HG03135 (cell line): ENCODE measurements around the gene C16orf74.

Source experiments
- ATAC-seq: cut with Tn5 transposase; IDR thresholded peaks from one replicate; pipeline ENCODE4 v1.9.1; 2021; ENCODE audit warnings: mild to moderate bottlenecking, moderate library complexity; ENCODE audit not compliant: unreplicated experiment

Gene C16orf74

DNA sequence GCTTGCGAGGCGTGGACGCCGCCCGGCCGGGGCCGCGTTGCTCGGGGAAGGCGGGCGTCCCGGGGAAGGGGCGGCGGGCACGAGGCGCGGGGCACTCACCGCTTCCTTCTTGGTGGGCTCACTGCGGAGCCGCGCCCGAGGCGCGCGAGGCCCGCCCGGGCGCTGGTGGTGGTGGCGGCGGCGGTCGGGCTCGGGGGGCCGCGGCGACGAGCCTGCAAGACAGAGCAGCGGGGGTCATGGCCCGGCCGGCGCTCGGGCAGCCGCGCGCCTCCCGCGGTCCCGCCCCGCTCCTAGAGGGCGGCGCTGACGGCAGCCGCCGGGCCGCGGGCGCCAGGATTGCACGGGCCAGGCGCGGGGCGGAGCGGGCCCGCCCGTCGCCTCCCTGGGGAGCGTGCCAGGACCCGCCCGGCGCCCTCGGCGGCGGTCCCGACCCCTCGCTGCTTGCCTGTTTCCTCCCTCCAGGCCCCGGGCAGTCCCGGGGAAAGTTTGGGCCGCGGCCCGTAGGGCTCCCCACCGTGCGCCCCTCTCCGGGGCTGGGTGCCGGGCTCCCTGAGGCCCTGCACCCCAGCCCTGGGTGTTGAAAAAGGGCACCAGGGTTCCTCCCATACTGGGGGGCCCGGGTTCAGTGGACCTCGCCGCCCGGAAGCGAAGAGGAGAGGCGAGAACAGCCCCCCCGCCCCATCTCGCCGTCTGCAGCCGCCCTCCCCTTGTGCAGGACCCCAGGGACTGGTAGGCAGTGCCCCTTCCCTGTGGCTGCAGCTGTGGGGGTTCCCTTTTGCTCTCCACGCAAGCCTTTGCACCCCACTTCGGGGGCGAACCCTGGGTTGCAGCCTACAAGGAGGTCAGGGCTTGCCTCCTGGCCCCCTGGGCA, at the start of gene C16orf74:
TSS of gene C16orf74 (minus strand) at position 270 of the 871 bp plus-strand sequence. CDS start 15,879 bp downstream, outside the sequence.
- peak; percentile 45 for ATAC-seq

DNA sequence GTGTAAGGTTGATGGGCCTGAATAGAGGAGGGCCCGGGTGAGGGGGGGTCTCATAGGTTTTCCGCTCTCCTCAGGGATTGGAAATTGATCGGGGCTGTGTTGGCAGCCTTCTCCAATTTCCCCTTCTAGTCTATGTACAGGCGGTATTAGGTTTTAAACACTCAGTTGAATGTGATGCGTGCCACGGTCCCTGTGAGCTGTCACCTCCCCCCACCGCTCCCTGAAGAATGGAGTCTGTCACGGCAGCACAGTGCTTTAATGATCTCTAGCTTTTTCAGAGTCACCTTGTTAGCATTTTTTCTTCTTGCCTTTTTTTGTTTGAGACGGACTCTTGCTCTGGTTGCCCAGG, 49.4 kb upstream of the C16orf74 start:
- no peak for ATAC-seq

DNA sequence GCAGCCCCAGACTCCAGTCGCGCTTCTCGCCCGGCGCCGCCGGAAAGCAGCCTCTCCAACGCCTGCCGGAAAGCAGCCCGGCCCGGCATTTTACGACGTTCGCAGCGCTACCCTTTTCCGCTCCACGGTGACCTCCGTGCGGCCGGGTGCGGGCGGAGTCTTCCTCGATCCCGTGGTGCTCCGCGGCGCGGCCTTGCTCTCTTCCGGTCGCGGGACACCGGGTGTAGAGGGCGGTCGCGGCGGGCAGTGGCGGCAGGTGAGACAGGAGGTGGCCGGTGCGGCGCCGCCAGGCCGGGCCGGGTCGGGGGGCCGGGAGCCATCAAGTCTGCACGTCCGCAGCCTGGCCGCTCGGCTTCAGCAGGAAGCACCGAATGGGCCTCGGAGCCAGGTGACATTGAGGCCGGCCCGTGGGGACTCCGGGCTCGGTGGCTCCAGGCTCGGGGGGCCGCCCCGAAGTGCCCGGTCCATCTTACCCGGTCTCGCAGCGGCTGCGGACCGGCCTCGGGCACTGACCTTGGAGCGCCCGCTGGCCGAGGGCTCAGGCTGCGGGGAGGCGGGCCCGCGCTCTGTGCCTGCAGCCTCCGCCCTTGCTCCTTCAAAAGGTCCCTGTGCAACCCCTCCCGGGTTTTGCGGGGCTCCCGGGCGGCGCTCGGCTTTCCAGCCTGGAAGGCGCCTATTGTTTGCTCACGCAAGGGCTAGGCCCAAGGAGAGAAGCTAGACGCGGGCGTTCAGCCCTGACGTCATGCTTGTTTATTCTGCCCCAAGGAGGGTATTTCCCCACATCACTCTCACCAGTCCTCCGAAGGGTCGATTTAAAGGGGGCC, 48.8 kb upstream of the C16orf74 start, which contains the start of the genes COX4I1 and EMC8:
TSS of gene COX4I1 (plus strand) at position 199 of the 824 bp plus-strand sequence. CDS start 1,511 bp downstream, outside the sequence.
TSS of gene EMC8 (minus strand) at position 48 of the 824 bp plus-strand sequence. CDS start 249 bp downstream, outside the sequence.
- peak; percentile 78 for ATAC-seq

DNA sequence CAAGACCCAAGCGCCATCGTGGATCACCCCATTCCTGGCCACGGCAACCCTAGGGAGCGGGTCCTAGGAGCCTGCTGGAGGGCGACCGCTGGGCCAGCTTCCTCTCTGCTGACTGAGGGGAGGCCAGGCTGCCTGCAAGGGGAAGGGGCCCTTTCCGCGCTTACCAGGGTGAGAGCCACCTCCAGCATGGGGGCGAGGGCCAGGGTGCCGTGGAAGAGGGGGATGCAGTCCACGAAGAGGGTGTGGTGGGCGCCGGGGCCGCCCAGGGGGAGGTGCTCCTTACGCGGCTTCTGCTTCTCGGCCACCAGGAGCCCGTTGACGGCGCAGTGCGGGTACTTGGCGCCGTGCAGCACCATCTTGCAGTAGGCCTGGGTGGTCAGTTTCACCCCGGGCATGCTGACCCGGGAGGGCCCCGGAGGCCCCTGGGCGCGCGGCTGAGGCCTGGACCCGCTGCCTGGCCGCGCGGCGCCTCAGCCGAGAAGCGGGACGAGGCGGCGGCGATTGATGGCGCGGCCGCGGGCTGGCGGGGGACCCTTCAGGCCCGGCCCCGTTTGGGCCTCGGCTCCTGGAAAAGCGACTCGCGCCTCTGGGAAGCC, 48.1 kb upstream of the C16orf74 start:
- ATAC-seq: peak; percentile 32

DNA sequence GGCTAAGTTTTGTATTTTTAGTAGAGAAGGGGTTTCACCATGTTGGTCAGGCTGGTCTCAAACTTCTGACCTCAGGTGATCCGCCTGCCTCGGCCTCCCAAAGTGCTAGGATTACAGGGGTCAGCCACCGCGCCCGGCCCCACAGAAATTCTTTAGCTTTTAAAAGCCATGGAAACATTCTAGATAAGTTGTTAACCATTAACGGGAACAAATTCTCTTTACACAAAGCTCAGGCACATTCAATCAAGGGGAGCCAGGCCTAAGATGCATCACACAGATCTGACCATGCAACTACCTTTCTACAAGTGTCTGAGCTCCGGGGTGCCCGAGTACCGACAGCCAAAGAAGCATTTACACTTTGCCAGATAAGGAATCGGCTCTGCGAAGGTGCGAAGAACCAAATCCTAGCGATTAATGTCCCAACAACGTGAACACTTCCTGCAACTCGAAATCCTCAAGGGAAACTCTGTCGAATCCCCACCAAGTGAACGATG, 47.4 kb upstream of the C16orf74 start:
- ATAC-seq: no peak

DNA sequence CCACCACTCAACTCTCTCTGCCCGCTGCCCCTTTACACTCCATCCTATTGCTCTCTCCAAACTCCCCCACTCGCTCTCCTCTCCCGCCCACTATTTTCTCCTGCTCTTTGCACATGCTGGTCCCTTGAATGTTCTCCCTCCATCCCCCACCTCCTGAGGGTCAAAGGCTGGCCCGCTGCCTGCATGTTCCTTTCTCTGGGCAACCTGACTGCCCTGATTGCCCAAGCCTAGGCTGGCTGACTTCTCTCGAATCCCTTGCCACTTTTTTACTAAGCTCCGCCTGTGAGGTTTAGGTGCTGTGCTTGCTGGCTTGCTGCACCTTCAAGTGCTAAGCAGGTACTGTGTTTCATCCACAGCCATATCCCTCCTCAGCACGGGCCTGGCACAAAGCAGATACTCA, 45.7 kb upstream of the C16orf74 start:
- no peak for ATAC-seq

DNA sequence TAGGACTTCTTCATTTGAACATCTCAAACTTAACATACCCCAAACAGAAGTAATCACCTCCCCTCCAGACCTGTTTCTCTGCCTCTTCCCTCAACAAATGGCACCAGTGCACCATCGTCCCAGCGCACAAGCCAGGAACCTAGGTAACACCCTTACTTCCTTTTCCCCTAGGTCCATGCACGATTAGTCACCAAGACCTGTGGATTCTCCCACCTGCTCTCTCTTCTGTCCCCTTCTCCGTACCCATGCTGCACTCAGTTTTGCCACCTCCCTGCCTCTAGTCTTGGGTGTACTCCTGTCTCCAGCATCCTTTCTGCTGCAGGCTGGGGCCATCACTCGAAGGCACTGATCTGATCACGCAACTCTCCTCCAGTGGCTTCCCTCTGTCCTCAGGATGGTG, 45.3 kb upstream of the C16orf74 start:
- no peak for ATAC-seq

DNA sequence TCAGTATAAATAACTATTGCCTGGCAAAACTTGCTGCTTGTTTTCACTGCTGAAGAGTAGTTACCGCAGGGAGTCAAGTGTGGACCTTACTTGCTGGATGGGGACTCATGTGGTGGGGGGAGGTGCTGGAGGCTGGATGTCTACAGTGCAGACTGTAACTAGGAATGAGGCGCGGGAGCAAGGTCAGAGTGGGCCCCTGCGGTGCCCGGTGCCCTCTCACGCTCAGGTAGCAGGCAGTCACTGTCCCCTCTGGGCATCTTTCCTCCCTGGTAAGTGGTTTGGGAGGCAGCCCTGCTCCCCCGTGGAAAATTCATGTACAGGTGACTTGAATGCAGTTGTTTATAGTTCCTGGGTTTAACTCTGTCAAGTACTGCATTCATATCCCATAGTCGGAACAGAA, 43.8 kb upstream of the C16orf74 start:
- no peak for ATAC-seq

DNA sequence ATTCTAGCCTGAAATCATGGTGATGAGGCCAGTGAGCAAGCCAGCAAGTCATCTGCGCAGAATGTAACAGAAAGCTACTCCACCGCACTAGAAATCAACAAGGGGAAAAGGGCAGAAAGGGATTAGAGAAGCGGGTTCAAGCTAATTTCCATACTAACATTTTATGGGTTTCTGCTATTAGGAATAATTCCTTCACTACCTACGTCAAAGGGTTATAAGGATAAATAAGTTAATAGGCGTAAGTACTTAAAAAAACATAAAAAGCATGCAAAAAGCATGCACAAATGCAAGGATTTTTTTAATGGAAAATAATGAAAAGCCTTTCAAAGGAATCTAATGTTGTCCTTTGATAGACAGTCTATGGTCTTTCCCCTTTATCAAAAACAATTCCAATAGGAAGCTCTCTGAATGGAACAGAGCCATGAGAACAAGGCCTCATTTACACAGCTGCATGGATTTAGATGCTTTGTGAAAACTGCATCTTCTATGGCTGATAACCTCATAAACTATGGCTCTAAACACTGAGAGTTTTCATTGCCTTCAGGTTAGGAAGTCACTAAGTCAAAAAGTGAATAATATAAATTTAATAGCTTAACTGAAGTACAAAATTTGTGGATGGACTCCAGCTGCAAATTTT, 42.9 kb upstream of the C16orf74 start:
- ATAC-seq: no peak

DNA sequence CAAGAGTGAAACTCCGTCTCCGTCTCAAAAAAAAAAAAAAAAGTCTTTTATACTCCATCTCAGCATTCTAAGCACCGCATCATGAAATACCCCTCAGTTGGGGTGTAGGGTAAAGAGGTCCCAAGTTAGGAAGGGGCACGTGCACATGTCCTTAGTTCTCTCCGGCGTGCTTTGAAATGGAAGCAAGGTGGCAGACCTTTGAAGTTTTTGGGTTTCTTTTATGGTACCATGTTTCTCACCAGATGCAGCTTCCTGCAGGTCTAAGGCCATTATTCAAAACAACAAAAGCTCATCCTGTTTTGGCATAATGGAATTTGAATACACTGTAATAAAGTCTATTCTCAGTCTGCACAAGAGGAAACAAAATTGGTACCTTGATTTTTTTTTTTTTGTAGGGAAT, 38.9 kb upstream of the C16orf74 start:
- no peak for ATAC-seq

DNA sequence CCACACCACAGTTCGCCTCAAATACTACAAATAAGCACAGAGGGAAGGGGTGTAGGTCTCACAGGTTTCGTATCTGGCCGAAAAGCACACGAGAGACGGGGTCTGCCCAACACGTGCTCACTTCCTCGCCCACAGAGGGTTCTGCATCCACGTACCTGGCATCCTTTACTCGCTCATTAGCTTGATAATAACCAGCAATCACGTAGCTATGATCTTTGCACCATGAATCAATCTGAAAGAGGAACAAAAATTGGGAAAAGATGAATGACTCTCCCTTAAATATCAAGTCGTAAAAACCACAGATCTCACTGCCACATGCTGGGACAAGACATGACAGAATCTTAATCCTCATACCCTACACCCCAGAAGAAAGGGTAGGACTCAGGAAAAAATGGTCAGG, 37.9 kb upstream of the C16orf74 start:
- no peak for ATAC-seq

DNA sequence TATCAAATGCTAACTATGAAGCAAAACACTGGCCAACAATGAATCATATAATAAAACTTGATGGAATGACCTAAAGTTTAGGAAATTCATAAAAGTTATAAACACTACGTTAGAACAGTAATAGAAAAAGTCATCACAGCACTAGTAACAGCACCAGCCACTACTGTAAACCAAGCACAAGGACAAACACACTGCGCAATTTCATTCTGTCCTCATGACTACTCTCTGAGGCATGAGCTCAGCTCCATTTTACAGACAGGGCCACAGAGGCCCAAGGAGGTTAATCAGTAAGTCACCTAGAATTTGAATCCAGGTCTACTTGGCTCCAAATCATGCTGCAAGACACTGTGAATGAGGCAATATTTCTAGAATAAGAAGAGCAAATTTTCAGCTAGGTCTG, 35.0 kb upstream of the C16orf74 start:
- no peak for ATAC-seq

DNA sequence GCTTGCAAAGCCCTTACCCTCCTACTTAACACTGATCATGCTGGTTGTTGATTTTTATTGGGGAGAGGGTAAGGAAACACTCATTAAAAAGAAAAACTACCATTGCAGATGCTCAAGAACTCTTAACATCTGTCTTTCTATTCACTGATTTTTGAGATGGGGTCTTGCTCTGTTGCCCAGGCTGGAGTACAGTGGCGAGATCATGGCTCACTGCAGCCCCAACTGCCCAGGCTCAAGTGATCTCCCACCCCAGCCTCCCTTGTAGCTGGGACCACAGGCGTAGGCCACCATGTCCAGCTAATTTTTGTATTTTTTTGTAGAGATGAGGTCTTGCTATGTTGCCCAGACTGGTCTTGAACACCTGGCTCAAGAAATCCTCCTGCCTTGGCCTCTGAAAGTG, 33.9 kb upstream of the C16orf74 start:
- ATAC-seq: no peak

DNA sequence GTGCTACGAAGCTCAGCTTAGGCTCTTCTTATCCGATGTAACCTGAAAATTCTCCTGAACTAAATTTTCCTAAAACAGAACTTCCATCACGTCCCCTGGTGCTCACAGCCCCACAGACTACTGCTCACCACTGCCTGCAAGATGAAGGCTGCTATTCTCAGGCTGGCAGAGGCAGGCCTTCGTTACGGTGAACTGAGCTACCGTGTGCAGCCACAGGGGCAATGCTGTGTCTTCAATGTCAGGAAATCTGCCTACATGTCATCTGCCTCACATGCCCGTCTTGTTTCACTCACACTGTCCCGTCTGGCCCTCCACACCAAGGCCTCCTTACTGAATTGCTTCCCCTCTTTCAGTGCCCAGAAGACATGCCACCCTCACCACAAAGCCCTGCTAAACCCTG, 32.5 kb upstream of the C16orf74 start:
- ATAC-seq: no peak

DNA sequence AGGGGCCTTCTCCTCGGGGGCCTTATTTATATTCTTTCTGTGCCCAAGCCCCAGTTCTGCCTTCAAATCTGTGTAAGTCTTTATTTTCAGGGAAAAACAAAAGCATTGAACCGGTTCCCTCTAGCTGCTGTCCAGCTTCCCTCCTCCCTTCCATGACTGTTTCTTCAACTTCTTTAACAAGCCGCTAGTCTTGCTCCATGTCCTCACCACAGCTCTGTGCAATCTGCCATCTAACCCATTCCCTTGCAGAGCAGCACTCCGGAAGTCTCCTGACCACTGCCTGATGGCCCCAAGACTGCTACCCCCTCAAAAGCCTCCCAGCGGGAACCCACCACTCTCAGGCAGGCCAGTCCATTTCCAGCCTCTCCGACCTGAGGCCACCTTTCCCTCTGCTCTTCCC, 31.6 kb upstream of the C16orf74 start:
- no peak for ATAC-seq

DNA sequence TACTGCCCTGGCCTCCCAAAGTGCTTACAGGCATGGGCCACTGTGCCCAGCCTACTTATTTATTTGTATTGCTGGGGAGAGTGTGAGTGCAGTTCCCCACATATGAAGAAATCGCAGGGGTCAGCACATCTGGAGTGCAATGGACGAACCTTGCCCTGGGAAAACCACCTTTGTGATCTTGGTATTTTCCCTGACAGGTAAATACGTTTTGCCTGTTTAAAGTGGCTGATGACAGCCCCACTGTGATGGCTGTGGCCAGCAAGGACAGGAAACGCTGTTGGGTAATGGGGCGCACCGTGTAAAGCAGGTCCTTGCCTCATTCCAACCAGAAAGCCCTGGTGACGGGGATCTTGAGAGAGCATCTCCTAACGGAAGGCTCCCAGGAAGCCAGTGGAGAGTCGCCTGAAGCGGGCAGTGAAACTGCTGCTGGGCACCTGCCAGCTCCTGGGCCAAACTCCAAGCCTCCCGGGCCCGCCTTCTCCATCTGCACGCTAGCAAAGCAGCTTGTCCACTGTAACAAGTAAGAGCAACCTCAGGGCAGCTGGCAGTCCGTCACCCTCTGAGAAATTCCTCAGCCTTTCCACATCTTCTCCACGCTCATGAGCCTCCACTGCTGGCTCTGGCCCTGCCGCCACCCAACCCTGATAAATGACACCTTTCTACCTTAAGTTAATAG, 30.9 kb upstream of the C16orf74 start:
- no peak for ATAC-seq

DNA sequence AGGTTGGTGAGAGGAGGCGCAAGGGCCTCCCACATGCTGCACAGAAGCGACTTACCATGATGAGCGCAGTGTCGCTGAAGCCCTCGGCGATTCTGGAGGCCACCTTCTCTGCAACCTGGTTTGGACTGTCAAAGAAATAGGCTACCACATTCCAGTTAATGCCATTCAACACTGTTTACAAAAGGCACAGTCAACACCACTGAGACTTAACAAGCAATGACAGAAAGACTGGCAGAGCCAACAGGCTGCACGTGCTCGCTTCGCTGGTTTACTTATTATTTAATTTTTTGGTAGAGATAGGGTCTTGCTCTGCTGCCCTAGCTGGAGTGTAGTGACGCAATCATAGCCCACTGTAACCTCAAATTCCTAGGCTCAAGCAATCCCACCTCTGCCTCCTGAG, 30.3 kb upstream of the C16orf74 start:
- ATAC-seq: no peak

DNA sequence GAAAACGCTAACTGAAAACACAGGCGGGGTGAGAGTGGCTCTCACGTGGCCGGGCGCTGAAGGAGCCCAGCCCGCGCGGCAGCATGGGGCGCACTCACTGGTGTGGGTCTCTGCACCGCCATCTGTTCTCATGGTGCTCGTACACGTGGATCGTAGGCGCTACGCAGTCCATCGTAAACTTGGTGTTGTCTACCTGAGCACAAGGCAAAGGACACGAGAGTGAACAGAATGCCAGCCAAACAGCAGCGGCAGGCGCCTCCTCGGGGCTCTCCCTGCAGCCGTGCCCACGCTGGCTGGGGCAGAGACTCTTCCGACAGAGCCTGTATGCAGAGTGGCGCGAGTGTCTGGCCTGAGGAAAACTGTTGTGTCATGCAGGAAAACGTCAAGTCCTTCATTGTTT, 29.4 kb upstream of the C16orf74 start:
- ATAC-seq: no peak

DNA sequence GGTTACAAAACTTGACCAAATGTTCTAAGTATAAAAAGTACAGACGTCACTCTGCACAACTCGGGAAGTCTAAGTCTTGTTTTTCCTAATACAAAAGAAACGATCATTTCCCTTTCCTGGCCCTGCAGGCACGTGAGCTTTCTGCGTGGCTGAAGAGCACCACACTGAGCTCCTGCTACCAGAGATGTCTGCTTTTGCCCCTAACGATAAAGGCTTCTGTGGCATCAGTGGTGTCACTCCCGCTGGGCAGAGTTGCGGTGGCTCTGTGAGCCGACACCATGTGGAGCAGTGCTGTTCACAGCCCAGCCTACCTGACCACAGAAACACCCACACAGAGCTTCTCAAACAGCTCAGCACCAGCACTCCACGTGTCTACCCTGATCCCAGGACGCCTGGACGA, 28.0 kb upstream of the C16orf74 start:
- no peak for ATAC-seq

DNA sequence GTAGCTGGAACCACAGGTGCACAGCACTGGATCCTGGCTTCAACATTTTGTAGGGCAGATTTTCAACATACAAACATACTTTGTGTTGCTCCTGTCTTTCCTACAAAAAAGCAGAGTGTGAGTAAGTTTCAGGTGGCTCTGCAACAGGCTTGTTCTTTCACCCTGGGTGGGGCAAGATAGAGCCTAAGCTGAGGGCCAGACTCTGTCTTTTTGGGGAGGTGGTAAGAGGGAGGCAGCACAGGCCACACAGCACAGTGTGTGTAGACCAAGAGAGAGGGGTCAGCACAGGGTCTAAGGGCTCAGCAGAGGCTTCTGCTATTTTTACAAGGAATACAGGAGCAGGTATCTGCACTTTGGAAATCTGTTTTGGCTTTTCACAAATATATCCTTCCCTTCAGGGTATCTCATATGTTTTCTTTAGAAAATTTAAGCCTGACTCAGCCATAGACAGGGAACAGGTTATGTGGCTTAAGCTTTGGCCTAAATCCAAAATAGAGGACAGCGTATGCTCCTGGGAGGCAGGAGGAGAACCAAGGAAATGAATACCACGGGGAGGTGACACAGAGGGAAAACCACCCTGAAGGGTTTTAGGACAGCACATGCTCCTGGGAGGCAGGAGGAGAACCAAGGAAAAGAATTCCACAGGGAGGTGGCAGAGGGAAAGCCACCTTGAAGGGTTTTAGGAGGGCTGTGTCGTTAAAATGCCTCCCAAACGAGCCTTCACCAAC, 26.9 kb upstream of the C16orf74 start:
- no peak for ATAC-seq
